LNCaP clone FGC (cell line): ENCODE results near the gene WBP11.

ENCODE experiments used
- DNase-seq: peaks from one replicate; pipeline ENCODE4 v3.0.0-alpha.2; 2011; ENCODE audit warnings: low read depth
- H3K4me3 ChIP-seq: 2 replicates; pipeline ENCODE4 v1.5.1; 2011; ENCODE audit warnings: mild to moderate bottlenecking, low read depth, low read length, control low read depth
- CTCF ChIP-seq: IDR thresholded peaks from 2 replicates; pipeline ENCODE4 v1.5.1; 2012; ENCODE audit warnings: mild to moderate bottlenecking; ENCODE audit not compliant: control insufficient read depth, insufficient read depth; ENCODE audit errors: extremely low read depth

Gene WBP11

GRCh38 chr12:14836336-14837210, 33.3 kb upstream of the WBP11 start:
- no peak overlapping the region for H3K4me3 ChIP-seq
- no peak for TF ChIP-seq CTCF
- no peak for DNase-seq

DNA sequence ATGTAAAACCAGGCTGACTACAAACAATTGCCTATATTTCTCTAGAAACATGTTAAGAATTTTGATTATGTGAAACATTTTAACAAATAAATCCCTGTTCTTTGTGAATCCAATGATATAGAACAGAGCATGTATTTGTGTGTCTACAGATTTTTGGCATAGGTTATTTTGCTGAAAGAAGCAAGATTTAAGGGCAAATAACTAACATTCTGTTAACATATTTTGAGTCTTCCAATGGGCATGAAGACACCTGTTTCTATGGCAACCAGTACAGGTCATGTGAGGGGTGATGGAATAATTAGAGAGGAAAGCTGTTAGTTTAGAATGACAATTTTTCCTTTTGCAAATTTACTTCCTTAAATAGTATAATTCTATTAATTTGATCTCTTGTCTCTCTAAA, 31.2 kb upstream of the WBP11 start:
- no peak overlapping the region for H3K4me3 ChIP-seq
- TF ChIP-seq CTCF: no peak
- DNase-seq: no peak

DNA sequence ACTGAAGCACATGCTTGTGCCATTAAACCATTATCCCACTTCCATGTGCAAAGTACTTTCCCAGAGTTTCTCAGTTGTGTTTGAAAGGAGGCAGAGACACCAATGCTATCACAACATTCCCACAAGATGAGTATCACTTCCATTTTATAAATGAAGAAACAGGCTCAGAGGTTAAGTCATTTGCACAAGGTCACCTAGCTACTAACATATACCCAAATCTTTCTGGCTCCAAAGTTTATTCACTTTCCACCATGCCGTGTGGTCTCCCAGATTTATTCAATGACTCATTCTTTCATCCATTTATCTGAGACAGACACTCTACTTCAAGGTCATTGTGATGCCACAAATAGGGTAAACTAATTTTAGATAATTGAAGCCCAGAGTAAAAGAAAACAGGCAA, 30.7 kb upstream of the WBP11 start:
- TF ChIP-seq CTCF: no peak
- no peak for DNase-seq

DNA sequence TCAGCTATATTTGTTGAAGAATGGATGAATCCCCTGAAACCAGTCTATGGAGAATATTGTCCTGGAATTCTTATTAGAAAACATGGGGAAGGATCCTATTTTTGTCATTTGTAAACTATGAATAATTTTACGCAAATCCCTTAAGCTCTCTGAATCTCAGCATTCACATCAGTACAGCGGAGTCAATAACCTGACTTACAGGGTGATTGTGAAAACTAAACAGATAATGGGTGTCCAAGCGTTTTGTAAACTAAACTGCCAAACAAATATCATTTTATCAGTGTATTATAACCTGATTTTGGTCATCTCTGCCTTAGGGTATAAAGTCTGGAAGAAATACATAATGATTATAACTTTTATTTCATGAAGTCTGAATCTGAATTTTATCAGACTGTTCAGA, 30.1 kb upstream of the WBP11 start:
- no peak for DNase-seq
- no peak overlapping the region for H3K4me3 ChIP-seq
- TF ChIP-seq CTCF: no peak

More for the DNA sequence above, 30.7 kb upstream of the WBP11 start:
- H3K4me3 ChIP-seq: no peak overlapping the region

DNA sequence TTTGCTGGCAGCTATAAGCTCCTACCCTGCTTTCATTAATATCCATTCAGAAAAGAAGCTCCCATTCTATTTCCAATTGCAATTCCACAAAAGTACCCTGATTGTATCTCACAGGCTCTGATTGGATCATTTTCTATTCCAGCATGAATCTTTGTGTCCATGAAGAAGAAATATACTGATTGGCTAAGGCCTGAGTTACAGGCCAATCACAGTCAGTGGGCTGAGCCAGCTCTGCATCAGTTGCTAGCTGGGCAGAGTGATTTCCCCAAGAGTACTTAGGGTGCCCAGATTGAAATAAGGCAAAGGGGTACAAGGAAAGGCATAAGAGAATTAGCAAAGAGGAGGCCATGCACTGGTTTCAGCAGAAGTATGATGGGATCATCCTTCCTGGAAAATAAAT, 25.6 kb upstream of the WBP11 start:
- no peak for TF ChIP-seq CTCF
- DNase-seq: no peak
- no peak overlapping the region for H3K4me3 ChIP-seq

- TF ChIP-seq CTCF: no peak
- H3K4me3 ChIP-seq: no peak overlapping the region
- DNase-seq: no peak
Observed at GRCh38 chr12:14827043-14827442, 23.8 kb upstream of the WBP11 start.

- DNase-seq: no peak
- H3K4me3 ChIP-seq: no peak overlapping the region
- TF ChIP-seq CTCF: no peak
Observed at GRCh38 chr12:14826491-14826890, 23.2 kb upstream of the WBP11 start.
